ENCODE results near the gene CMTM5.

Gene CMTM5, protein sequence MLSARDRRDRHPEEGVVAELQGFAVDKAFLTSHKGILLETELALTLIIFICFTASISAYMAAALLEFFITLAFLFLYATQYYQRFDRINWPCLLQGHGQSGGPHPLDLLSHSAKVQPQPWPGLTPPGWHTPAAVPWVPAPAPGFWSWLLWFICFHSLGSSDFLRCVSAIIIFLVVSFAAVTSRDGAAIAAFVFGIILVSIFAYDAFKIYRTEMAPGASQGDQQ

DNA sequence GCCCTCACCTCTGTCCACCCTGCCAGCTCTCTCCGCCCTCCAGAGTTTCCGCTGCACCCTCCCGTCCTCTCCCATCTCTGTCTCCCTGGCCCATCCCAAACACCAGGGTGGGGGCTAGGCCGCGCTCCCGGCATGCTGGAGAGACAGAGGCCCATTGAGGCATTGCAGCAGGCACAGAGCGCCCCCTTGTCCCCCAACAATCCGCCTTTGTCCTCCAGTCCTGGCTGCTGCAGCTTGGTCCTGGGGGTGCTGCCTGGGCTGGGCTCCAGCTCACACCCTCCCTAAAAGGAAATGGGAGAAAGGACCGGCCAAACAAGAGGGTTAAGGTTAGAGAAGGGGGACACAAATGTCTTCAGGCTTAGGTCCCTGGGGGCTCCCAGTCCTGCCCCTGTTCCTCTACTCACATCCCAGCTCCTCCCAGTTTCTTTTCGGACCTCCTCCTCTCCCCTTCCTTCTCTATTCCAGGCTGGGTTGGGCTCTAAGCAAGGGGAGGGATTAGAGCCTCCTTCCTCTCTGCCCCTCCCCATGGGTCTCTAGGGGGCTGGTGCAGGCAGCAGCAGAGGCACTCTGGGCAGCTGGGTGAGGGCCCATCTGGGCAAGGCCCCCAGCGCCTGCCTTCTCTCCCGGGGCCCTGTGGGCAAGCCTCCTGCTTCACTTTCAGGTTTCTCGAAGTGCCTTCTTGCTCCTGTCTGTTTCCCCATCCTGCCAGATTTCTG, at the start of gene CMTM5:
Gene CMTM5, plus strand, starts transcription at position 565 of the 716 bp plus-strand sequence. CDS start 206 bp downstream, outside the sequence.
- no peak for DNase-seq

DNA sequence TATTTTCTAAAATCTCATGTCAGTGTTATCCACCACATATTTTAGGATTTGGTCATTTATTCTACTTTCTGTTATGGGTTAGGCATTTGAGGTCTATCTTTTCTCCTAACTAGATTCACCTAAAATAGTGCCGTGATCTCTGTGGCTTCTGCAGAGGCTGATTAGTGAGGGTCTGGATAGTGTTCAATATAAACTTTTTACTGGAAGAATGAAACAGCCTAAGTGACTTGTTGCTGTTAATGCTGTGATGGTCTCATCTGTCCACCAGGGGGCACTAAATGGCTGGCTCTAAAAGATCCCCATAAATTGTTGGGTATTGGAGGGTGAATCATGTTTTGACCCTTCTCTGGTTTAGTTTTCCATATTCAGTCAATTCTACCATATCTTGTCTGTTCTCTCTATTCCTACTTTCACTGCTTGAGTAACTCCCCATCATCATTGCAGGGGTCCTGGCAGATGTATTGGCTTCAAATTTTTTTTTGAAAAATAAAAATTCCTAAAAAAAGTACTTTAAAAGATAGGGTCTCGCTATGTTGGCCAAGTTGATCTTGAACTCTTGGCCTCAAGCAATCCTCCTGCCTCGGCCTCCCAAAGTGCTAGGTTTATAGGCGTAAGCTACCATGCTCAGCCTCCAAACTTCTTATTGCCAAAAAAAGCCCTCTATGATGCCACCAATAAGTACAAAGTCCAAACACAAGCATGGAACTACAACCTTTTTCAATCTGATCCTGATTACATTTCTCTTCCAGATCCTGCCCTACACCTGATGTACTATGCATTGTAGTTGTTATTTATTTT, 48.7 kb upstream of the CMTM5 start:
- DNase-seq: no peak

DNA sequence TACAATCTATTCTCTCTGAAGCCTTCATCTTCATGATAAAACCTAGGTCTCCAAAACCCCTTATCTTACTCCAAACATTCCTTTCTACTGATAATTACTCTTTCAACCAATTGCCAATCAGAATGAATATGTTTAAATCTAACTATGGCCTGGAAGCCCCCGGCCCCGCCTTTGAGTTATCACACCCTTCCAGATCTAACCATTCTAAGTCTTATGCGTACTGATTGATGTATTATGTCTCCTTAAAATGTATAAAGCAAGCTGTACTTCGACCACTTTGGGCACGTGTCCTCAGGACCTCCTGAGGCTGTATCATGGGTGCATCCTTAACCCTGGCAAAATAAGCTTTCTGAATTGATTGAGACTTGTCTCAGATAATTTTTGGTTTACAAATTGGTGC, 41.2 kb upstream of the CMTM5 start:
- DNase-seq: no peak

DNA sequence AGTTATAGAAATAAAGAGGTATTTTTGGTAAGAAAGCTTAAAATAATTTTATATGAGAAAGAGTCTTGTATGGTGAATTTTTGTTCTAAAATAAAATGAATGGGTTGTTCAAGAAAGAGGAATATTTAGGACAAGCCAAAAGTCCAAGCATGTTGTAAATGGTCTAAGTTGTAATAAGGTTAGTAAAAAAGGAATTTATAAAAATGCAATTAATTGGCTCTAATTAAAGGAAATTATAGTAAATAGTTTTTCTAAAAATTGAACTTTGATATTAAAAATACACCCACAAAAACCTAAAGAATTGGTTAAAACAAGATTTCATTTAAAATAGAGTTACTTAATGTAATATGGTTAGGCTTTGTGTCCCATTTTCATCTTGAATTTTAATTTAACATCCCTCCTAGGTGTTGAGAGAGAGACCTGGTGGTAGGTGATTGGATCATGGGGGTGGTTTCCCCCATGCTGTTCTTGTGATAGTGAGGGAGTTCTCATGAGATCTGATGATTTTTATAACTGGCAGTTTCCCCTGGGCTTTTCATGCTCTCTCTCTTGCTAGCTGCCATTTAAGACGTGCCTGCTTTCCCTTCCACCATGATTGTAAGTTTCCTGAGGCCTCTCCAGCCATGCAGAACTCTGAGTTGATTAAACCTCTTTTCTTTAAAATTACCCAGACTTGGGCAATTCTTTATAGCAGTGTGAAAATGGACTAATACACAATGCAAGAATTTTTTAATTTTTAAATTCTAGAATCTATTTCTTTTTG, 37.2 kb upstream of the CMTM5 start:
- no peak for DNase-seq

DNA sequence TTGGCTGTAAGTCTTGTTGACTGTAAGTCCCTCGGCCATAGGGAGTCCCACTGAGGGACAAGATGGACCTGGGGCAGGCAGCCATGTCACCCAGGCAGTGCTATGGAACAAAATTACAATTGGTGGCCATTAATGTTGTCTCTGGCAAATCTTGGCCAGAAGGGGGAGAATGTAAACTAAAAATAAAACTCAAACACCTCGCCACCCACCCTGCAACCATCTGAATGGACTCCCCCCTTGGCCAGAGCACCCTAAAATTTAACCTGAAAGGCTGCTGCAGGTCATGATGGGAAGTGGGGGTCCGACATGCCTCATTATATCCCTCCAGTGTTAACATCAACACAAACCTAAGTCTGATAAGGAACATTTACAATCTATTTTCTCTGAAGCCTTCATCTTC, 32.4 kb upstream of the CMTM5 start:
- DNase-seq: no peak

DNA sequence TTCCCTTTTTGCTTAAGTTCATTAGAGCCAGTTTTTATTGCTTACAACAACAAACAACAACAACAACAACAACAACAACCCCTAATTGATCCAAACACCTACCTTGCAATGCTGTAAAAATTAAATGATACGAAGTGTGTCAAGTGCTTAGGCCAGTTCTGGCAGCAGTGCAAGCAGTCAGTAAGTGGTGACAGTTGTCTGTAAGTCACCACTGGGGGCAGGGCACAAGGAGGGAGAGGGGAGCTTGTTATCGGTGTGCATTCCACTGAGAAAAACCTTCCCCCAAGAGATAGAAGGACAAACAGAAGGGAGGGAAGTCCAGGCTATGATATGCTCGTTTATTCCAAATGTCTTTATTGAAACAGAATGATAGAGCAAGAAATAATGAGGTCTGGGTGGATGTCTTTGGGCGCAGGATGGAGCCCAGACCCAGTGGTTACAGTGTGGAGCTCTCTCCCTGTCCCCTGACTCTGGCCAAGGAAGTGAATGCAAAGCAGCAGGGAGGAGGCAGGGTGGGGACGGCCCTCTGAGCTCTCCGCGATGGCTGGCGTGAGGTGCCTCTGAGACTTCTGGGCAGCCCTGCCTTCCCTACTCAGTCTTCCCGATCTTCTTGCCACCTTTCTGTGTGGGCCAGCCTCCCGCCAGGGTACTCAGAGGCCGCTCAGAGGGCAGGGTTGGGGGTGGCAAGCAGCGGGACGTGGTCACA, 30.7 kb upstream of the CMTM5 start:
- DNase-seq: no peak

DNA sequence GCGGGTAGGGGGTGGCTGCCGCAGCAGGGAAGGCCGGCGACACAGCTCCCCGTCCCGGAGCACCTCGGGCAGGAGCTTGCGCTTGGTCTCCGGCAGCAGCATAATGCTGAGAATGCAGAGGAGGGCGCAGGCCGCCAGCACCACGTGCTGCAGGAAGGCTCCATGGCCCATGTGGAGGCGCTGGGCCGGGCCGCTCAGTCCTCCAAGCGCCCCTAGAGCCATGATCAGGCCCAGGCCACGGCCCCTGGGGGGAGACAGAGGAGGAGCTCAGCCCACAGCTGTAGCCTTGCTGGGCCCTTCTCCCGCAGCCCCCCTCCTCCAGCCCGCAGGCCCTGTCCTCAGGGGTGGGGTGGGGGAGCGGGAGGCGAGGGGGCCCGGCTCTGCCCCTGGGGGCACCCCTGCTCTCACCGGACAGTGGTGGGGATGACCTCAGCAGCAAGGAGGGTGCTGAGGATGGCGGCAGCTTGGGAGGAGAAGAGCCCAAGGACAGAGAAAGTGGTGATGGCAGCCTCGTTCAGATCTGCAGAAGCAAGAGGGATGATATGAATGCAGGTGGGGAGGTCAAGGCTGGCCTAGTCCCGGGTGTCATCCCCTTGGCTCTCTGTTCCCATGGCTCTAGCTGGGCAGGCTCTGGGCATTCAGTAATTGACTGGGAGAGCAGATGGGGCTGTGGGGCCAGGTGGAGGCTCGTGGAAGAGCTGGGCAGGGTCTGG, 30.0 kb upstream of the CMTM5 start:
- DNase-seq: no peak

DNA sequence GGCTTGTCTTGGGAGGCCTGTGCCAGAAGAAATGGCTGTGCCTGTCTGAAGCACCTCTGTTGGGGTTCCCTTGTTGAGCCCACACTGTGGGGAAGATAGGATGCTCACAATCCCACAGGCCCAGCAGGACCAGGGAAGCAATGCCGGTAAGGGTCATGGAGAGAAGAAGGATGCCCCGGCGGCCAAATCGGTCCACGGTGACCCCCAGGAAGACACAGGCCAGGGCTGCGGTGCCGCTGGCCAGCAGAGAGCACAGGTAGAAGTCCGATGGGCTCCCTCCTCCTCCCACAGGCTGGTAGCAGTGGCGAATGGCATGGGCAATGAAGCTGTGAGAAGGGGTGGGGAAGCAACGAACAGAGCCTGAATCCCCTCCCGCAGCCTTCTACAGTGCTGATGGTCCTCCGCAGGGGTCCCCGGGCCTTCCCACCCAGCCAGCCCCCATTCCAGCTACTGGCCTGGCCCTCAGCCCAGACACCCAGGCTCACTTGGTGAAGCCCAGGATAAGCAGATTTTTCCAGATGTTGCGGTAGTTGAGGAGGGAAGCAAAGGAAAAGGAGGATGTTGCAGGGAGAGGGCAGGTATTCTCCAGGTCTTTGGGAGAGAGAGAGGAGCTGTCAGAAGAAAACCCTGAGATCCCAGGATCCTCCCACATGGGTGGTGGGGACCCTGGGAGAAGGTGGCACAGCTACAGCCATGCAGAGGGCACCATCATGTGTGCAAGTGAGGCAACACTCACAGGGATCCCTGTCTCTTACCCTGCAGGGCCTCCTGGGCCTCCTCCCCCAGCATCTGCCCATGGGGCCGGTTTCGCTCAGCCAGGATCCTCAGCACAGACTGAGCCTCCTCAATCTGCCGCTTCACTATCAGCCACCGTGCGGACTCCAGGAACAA, 29.2 kb upstream of the CMTM5 start:
- DNase-seq: no peak

DNA sequence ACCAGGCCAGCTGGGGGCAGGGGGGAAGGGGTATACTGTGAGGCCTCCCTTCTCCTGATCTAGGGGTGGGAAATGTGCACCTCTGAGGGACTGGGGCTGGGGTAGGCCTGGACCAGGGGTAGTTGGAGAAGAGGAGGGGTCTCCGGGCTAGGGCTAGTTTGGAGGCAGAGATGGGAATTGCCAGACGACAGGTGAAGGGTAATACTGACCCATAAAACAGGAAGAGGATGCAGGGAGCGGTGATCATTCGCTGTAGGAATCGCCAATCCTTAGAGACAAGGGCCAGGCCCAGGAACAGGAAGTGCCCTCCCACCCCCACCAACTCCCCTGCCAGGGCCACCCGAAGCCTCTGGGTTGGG, 28.6 kb upstream of the CMTM5 start:
- DNase-seq: no peak

DNA sequence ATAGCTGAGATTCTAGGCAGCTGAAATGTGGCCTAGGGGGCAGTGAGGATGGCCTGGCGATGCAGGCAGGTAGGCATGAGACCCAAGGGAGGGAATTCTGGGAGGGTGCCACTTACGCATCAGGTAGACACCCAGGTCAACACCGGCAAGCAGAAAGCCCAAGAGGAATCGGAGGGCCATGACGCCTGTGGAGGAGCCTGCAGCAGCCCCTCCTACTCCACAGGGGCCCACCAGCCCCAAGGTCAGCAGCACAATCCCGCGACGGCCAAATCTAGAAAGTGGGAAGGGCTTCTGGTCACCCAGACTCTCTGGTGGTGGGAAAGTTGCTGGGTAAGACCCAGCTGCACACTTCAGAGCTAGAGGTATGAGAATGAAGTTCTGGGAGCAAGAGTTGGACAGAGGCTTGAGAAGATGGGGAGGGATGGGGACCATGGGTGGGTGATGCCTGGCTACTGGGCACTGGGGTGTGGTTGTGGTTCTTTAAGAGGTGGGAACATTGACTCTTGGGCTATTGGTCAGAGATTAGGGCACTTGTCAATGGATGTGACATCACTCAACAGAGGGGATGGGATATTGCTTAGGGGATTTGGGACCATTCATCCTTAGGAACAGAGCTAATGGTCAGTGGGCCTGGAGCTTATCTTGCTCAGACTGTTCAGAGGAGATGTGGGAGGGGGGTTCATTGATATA, 27.5 kb upstream of the CMTM5 start:
- no peak for DNase-seq

DNA sequence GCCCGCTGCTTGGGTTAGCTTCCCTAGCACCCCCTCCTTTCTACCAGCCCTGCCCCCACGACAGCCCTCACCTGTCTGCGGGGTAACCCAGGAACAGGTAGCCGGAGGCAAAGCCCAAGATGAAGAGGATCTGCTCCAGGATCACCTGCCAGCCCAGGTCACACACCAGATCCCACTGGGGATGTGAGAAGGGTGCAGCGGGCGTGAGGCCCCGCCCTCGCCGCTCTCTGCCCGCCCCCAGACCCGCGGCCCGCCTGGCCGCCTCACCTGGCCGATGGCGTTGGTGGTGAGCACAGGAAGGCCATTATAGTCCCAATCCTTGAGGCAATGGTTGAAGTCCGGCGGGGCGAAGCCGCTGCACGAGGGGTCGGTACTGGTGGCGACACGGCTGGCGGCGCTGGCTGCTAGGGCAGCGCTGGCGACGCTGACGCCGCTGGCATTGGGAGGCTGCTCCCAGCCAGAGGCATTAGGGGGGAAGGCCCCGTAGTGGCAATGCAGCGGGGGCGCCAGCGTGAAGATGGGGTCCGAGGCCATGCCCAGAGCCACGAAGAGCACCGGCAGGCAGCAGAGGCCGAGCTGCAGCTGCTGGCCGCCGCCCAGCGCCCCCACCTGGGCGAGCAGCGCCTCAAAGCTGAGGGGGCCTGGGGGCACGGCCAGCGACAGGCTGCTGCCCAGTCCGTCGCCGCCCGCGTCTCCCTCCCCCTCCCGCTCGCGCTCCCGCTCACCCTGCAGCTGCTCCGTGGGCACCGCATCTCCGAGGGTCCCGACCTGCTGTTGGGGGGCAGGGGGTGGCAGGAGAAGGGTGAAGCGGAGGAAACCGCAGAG, 25.0 kb upstream of the CMTM5 start:
- DNase-seq: no peak

DNA sequence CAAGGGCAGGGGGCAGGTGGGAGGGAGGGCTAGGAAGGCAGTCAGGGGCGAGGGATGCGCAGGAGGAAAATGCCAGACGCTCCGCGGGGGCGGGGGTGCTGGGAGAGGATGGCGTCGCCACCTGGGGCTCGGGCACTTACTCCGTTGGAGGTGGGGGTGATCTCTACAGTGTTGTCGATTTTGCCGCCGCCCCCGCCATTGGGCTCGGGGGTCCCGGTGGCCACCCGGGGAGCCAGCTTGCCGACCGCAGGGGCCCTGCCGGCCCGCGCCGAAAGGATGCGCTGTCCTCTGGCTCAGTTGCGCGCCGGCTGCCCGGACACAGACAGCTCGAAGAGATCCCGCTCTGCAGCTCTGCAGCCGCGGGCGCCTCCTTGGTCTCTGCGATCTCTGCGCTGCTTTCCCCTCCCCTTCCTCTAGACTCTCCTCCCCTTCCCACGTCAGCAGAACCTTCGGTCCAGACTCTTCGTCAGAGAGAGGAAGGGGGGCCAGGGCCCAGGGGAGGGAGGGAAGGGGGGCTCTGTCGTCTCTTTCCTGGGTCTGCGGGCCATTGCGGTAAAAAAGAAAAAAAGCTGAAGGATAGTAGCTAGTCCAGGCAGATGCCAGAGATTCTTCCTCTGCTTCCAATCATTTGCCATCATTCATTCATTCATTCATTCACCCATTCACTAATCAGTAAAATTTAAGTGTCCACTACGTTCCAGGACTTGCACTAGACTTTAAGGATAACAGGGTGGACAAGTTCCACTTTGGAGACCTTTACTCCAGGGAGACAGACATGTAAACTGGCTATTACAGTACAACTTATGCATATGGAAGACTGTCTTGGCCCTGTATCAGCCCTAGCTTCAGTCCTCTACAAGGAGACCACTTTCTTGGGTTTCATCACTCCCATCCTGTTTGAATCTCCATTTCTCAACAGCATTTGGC, 24.1 kb upstream of the CMTM5 start, which contains the start of gene SLC22A17:
Gene SLC22A17, minus strand, starts transcription at position 382 of the 927 bp plus-strand sequence.
- DNase-seq: no peak

DNA sequence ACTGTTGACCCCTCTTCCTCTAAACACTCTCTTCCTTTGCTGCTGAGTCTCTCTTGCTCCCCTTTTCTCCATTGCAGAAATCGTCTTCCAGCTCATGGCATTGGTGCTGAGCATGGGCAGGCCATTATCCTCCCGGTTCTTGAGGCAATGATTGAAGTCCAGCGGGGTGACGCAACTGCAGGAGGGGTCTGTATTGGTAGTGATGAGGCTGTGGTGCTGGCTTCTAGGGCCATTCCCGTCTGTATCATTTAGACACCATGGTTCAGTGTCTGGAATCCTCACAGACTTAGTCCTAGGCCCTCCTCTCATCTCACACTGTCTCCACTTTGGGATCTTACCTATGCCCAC, 23.4 kb upstream of the CMTM5 start:
- no peak for DNase-seq

DNA sequence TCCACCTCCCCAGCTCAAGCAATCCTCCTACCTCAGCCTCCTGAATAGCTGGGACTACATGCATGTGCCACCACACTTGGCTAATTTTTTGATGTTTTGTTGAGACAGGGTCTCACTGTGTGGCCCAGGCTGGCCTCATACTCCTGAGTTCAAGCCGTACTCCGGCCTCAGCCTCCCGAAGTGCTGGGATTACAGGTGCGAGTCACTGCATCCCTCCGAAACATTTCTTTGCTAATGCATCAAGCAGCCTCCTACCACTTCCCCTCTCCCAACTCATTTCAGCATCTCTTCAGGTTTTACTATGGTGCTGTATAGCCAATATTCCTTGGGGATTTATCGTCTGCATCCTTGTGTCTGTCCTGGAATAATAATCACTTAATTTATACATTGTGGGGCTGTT, 21.9 kb upstream of the CMTM5 start:
- DNase-seq: no peak

DNA sequence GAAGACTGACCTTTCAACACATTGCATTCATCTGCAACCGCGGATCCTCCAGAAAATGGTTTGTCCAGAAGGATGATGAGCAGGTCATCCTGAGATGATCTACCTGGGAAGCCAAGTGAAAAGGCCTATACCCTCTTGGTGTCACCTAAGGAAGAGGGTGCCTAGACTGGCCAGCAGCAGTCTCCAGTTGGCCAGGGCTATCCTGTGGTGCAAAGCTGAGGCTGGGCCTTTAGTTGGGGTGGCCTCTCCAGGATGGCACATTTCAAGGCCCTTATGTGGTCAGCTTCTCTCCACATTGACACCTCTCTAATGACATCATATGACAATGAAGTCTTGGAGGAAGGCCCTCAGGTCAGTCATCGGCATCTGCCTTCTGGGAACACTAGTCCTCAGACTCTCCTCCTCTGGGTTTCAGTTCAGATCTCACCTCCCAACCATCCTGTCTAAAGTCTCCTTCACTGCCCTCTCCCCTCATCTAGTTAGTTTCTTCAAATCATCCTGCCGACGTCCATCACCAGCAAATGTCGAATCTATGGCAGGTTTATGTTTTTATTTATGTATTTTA, 20.9 kb upstream of the CMTM5 start:
- no peak for DNase-seq

DNA sequence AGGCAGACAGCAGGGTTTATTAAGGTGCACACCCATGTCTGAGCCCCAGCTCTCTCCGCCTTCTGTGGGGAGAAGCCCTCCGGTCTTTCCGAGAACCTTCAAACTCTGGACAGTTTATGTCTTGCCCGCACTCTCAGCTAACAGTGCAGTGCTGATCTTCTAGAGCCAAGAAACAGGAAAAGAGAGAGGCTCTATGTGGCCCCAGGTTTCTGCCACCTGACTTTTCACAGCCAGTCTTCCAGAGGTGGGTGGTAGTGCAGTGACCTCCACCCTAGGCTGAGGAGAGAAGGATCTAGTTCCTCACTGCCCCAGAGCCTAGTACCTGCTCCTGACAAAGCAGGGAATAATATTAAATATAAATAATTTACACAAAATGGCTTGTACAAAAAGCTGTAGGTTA, 20.2 kb upstream of the CMTM5 start:
- DNase-seq: no peak

DNA sequence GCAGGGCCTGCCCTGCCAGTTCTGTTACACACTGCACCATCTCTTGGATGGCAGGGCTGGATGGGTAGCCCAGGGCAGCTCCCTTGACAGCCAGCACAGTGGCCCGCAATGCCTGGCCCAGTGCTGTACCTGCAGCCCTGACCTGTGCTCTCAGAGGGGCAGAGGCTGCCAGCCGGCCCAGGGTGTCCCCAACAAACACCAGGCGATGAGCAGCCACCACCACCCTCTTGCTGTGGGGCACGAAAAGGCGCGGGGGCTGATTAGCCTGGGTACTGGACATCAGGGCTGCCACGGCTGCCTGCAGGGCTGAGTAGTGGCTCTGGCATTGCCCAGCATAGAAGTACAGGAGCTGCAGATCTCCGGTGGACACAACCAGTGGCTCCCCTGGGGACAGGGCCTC, 19.6 kb upstream of the CMTM5 start:
- DNase-seq: no peak

DNA sequence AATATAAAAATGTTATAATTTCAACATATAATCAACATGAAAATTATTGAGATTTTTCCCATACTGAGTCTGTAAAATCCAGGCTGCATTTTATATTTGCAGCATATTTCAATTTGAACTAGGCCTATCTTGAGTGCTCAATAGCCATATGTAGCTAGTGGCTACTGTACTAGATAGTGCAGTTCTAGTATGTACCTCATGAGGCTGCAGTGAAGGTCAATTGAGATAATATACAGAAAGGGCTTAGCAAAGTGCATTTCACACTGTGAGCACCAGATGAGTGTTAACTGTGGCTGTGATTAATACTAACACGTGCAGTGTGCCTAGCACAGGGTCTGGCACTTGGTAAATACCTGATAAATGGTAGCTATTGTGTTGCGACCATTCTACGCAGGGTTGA, 18.8 kb upstream of the CMTM5 start:
- DNase-seq: no peak

All from cortex of kidney (tissue), 1 donor.